ENCODE data around the gene LEMD2.

LEMD2 gene

DNA sequence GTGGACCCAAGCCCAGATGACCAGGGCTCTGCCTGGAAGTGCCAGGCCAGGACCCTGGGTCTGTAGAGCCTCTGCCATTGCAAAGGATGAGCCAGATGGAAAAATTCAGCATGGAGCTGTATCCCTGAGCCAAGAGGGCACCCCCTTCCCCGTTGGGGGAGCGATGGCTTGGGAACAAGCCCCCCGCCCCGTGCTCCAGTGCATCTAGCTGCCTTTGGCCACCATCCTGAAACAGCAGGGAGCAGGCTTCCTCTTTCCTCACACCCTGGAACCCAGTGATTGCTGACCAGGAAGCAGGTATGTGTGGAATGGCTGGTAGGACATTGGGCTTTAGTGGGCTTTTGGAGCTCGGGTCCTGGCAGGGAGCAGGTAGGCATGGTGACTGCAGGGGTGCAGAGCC, 12.7 kb upstream of the LEMD2 start:
- no peak for DNase-seq (ENCODE audit: low read depth)
- H3K4me3 ChIP-seq (ENCODE audit: low read length) = no peak overlapping the region
- TF ChIP-seq, protein P1, sequence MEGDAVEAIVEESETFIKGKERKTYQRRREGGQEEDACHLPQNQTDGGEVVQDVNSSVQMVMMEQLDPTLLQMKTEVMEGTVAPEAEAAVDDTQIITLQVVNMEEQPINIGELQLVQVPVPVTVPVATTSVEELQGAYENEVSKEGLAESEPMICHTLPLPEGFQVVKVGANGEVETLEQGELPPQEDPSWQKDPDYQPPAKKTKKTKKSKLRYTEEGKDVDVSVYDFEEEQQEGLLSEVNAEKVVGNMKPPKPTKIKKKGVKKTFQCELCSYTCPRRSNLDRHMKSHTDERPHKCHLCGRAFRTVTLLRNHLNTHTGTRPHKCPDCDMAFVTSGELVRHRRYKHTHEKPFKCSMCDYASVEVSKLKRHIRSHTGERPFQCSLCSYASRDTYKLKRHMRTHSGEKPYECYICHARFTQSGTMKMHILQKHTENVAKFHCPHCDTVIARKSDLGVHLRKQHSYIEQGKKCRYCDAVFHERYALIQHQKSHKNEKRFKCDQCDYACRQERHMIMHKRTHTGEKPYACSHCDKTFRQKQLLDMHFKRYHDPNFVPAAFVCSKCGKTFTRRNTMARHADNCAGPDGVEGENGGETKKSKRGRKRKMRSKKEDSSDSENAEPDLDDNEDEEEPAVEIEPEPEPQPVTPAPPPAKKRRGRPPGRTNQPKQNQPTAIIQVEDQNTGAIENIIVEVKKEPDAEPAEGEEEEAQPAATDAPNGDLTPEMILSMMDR (IDR thresholded peaks at IDR 0.05; ENCODE audit: insufficient read depth, low read depth, low read length, missing control alignments) = no peak

DNA sequence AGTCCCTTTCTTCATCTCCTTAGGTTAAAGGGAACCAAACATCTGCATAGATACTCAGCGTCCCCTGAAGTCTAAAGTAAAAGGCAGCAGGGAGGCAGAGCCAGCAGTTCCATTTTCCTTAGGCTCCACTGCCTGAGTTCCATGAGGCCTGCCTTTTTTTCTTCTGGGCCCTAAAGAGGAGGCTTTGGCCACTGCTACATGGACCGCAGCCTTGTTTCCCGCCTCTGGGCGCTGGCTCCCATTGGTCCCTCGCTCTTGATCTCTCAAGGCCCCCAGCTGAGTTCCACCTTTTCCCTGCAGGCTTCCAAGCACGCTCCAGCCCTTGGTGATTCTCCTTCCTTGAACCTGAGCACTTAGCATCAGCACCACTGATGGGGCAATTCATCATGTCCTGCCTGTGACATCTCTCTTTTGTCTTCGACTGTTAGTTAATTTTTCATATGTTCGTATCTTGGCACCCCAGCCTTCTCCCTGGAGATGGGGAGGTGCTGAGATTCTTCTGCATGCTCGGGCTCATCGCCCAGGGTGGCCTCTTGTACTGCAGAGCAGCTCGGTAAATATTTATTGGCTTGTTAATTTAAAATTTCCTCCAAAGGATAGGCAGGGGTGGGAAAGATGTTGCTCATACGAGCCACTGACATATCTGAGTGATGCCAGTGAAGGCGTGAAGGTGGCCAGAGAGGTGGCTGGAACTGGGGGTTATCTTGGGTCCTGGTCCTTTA, 11.5 kb upstream of the LEMD2 start:
- TF ChIP-seq, protein P1 (IDR thresholded peaks at IDR 0.05; ENCODE audit: insufficient read depth, low read depth, low read length, missing control alignments) = no peak
- H3K4me3 ChIP-seq (ENCODE audit: low read length) = no peak overlapping the region
- DNase-seq (ENCODE audit: low read depth) = no peak

DNA sequence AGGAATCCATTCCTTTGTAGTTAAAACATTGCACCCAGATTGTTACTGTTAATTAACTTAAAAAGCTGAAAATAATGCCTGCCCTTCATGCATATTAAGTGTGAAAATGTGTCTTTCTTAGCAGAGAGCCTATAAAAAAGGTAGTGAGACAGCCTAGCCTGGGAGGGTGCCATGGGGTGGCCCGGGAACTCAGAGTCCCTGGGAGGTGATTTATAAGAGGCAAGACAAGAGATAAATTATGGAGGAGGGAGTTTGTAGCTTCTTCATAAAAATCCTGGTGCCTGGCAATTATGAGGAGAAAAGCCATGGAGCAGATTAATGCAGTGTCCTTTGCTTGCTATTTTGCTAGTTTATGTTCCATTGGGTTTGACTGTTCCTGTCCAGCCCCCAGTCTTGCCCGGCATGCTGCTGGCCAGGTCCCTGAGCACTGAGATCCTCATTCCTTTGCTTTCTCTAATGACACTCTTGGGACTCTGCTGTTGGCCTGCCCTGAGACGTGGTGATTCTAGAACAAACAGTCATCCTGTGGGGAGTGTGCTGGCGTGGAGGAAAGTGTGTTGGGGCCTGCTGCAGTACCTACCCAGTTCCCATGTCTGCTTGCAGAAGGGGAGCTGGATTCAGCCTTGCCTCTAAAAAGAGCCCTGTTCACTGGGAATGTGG, 10.7 kb upstream of the LEMD2 start:
- H3K4me3 ChIP-seq (ENCODE audit: low read length) = no peak overlapping the region
- DNase-seq (ENCODE audit: low read depth) = no peak
- TF ChIP-seq, protein P1 (IDR thresholded peaks at IDR 0.05; ENCODE audit: insufficient read depth, low read depth, low read length, missing control alignments) = no peak

DNA sequence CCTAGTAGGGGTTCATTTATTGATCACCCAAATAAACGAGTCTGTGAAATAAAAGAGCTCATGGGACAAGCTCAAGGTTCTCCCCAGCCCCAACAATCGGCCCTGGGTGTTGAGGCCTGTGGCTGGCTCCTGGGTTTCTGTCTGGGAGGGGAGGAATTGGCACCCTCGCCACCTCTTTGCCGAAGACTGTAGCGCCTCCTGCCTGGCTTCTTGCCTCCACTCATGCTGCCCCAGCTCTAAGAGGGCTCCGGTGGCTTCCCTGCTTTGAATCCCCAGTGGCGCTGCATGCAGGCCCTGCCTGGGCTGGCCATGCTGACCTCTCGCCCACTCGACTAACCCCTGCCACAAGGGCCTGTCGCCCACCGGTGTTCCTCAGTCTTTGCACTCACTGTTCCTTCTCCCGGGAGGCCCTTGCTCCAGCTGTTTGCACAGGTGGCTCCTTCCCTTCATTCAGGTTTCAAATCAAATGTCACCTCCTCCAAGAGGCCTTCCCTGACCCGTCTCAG, 9.5 kb upstream of the LEMD2 start:
- no peak for DNase-seq (ENCODE audit: low read depth)
- TF ChIP-seq, protein P1 (IDR thresholded peaks at IDR 0.05; ENCODE audit: insufficient read depth, low read depth, low read length, missing control alignments) = no peak
- H3K4me3 ChIP-seq (ENCODE audit: low read length) = no peak overlapping the region

DNA sequence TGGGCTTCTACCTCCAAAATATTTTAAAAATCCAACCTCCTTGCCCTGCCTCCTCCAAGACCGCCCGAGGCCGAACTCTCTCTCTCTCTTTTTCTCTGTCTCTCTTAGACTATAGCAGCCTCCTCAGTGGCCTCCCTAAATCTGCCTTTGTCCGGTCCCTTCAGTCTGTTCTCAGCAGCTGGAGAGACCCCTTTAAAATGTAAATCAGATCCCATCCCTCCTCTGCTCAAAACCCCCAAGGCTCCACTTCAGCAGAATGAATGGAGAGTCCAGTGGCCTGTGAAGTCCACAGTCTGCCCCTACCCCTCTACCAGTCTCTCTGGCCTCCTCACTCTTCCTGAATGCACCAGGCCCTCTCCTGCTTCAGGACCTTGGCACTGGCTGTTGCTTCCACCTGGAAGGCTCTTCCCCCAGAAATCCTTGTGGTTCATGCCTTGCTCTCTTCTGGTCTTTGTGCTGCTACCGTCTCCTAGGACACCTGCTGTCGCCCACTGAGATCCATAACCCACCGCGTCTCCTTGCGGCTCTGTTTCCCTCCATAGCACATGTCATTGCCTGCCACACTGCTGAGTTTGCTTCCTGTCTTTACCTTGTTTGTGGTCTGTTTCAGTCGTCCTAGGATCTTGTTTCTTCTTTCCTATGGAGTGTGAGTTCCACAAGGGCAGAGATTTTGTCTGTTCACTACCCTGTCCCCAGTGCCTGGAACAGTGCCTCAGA, 8.9 kb upstream of the LEMD2 start:
- TF ChIP-seq, protein P1 (IDR thresholded peaks at IDR 0.05; ENCODE audit: insufficient read depth, low read depth, low read length, missing control alignments) = no peak
- DNase-seq (ENCODE audit: low read depth) = no peak
- no peak overlapping the region for H3K4me3 ChIP-seq (ENCODE audit: low read length)

DNA sequence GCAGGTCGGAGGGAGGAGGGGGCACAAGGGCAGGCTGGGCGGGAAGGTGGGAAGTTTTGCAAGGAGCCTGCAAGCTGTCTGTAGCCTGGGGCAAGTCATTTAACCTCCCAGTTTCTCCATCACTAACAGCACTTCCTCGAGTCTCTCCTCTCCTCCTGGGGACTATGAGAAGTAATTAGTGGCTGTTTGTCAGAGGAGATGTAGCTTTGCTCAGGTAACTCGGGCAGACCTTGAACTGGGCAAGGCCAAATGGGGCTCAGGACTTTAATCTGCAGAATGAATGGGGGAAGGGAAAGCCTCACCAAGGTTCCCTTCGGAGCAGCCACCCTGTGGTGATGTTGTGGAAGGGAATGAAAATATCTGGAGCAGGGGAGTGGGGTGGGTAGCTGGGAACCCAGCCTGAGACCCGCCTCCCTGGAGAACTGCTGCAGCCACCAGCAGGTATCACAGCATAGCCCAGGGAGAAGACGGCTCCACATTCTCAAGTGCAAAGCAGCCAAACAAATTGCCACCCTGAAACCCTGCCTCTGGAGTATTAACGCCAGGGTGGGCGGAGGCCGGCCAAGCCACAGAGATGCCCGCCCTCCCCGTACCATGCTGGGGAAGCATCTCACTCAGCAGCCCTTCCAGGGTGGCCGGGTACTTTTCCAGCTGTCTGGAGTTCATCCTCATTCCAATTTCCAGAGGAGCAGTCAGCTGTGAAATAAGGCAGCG, 6.1 kb upstream of the LEMD2 start:
- no peak for DNase-seq (ENCODE audit: low read depth)
- H3K4me3 ChIP-seq (ENCODE audit: low read length) = no peak overlapping the region
- TF ChIP-seq, protein P1 (IDR thresholded peaks at IDR 0.05; ENCODE audit: insufficient read depth, low read depth, low read length, missing control alignments) = no peak
